ENCODE measurements around the gene IL32. TPM values are rescaled to one million over a fixed set of nuclear protein-coding genes. Genes with fewer than 3 reads are reported as not detected.

IL32 gene
- total and polyA plus RNA-seq, 9 of the 15 experiments (the other 6 are each of a cell fraction or from before 2014, with no cell fraction given) = 0.21 to 2.2 (median 0.37) TPM; not detected in 3

- TF ChIP-seq ZNF449 (CRISPR knock-in tag; IDR thresholded peaks at IDR 0.05) = no peak
- no peak for TF ChIP-seq FOXP1 (CRISPR knock-in tag; IDR thresholded peaks at IDR 0.05)
- TF ChIP-seq FOXK1 (CRISPR knock-in tag; IDR thresholded peaks at IDR 0.05; ENCODE audit: borderline replicate concordance) = no peak
- TF ChIP-seq, protein P1, sequence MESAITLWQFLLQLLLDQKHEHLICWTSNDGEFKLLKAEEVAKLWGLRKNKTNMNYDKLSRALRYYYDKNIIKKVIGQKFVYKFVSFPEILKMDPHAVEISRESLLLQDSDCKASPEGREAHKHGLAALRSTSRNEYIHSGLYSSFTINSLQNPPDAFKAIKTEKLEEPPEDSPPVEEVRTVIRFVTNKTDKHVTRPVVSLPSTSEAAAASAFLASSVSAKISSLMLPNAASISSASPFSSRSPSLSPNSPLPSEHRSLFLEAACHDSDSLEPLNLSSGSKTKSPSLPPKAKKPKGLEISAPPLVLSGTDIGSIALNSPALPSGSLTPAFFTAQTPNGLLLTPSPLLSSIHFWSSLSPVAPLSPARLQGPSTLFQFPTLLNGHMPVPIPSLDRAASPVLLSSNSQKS (CRISPR knock-in tag; IDR thresholded peaks at IDR 0.05) = no peak
- no peak for TF ChIP-seq ATF6 (CRISPR knock-in tag; IDR thresholded peaks at IDR 0.05)
- TF ChIP-seq RBM15 (IDR thresholded peaks at IDR 0.05; ENCODE audit: insufficient read depth, low read length) = no peak
- peak; percentile 49; the same call in 1 of the 2 replicates for TF ChIP-seq NR1H2 (CRISPR knock-in tag; IDR thresholded peaks at IDR 0.05)
- TF ChIP-seq, protein P2, sequence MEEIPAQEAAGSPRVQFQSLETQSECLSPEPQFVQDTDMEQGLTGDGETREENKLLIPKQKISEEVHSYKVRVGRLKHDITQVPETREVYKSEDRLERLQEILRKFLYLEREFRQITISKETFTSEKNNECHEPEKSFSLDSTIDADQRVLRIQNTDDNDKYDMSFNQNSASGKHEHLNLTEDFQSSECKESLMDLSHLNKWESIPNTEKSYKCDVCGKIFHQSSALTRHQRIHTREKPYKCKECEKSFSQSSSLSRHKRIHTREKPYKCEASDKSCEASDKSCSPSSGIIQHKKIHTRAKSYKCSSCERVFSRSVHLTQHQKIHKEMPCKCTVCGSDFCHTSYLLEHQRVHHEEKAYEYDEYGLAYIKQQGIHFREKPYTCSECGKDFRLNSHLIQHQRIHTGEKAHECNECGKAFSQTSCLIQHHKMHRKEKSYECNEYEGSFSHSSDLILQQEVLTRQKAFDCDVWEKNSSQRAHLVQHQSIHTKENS (CRISPR knock-in tag; IDR thresholded peaks at IDR 0.05) = no peak
- TF ChIP-seq HBP1 (CRISPR knock-in tag; IDR thresholded peaks at IDR 0.05) = no peak
- TF ChIP-seq ZNF347 (CRISPR knock-in tag; IDR thresholded peaks at IDR 0.05; ENCODE audit: low read depth) = no peak
- no peak for TF ChIP-seq MXI1 (IDR thresholded peaks at IDR 0.05; ENCODE audit: low read depth, low read length)
- TF ChIP-seq ZNF584 (CRISPR knock-in tag; IDR thresholded peaks at IDR 0.05; ENCODE audit: low read depth) = no peak
- TF ChIP-seq KLF13 (tag; IDR thresholded peaks at IDR 0.05; ENCODE audit: borderline replicate concordance, low read depth) = no peak
- no peak for TF ChIP-seq KDM5B (IDR thresholded peaks at IDR 0.05; ENCODE audit: insufficient replicate concordance, low read depth, low read length)
- TF ChIP-seq ZNF263 (CRISPR knock-in tag; IDR thresholded peaks at IDR 0.05; ENCODE audit: borderline replicate concordance) = no peak
- TF ChIP-seq RBM34 (IDR thresholded peaks at IDR 0.05; ENCODE audit: borderline replicate concordance, insufficient read depth, low read length) = no peak
- TF ChIP-seq CEBPG (CRISPR knock-in tag; IDR thresholded peaks at IDR 0.05) = no peak
- no peak for TF ChIP-seq CEBPG (tag; conservative IDR thresholded peaks at IDR 0.05 in 1 of 2, IDR thresholded peaks at IDR 0.05 in 1 of 2)
- TF ChIP-seq ZC3H11A (IDR thresholded peaks at IDR 0.05; ENCODE audit: low read depth, low read length) = no peak
- TF ChIP-seq GTF2A2 (tag; IDR thresholded peaks at IDR 0.05) = no peak
Measured at GRCh38 chr16:3022684-3023414, 42.6 kb upstream of the IL32 start (continued).
